NOMO-1 treated with DMSO at 0.1 percent for 48 hours (cell line): Measurements from ENCODE around the gene LIG1.
"Not testable (repeated sequence)": the region's sequence is repeated elsewhere in the genome, so short reads cannot be mapped to it uniquely, and the experiment has no call there.

Source experiments
- DNase-seq: peaks from one replicate; lab custom pipeline; 2025; ENCODE audit not compliant: unreplicated experiment; lab: John Stamatoyannopoulos, UW

Gene LIG1

DNA sequence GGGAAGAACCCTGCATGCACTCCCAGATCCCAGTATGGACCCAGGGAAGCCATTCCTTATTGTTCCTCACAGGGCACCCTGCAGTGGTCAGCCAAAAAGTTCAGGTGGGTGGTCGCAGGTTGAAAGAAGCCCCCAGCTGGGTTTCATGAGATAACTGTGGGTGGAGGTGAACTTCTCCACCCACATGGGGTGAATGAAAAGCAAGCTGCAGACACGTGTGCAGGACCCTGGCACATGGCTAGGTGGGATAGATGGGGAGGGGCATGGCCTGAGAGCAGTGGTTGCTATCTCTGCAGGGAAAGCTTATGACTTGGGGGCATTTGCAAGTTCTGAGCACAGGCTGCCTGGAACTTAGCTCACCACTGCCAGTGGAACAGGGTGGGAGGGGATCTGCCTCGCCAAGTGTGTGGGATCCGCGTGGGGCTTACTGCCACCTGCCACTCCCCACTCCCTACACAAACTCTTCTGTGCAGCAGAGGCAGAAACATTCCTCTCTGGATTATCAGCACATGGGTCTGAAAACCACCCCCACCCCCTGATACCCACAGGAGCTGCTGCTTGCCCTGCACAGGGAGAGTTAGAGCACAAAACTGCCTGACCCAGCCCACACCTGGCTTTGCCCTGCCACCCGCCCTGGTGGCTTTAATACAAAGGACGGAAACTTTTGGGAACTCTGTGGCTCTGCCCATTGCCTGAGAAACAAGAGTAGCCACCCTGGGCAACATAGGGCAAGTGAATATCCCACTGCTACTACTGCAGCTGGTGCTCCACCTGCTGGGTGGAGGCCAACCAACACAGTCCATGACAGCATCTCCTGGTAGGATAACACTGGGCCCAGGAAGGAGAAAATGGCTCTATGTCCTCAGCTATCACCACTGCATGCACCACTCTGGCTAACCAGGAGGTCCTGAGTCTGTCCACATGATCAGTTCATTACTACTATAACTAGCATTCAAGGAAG is 84.0 kb downstream of the LIG1 start:
- no peak for DNase-seq

DNA sequence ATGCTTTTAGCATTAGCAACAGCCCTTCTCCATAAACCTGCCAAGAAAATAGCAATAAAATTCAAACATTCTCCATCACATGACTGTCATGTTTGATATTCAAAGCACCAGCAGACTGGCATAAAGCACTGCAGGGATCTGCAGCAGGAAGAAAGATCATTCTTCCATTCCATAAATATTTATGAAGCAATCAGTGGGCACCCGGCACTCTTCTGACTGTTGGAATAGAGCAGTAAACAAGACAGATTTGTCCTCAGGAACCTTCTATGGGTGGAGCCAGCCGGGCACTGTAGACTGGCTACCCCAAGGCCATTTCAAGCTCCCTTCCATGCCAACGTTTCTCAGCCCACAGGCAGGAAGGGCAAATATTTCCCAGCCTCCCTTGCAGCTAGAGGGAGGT is 85.1 kb downstream of the LIG1 start:
- DNase-seq: no peak

DNA sequence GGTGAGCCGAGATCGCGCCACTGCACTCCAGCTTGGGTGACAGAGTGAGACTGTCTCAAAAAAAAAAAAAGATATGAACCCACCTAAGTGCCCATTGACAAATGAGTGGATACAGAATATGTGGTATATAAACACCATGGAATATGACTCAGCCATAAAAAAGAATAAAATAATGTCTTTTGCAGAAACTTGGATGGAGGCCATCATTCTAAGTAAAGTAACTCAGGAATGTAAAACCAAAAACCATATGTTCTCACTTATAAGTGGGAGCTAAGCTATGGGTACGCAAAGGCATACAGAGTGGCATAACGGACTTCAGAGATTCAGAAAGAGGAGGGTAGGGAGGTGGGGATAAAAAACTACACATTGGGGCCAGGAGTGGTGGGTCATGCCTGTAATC is 89.0 kb downstream of the LIG1 start:
- DNase-seq: no peak

- DNase-seq: not testable (repeated sequence)
Observed at GRCh38 chr19:48070177-48070769, 99.9 kb downstream of the LIG1 start.

- DNase-seq: no peak
Observed at GRCh38 chr19:48069435-48069834, 100.7 kb downstream of the LIG1 start.
